ENCODE results near the gene TRIL.

- TF ChIP-seq POLR2A (IDR thresholded peaks at IDR 0.05; ENCODE audit: extremely low read depth, insufficient read length), result no peak
- no peak for TF ChIP-seq MAX (IDR thresholded peaks at IDR 0.05; ENCODE audit: low read depth, low read length)
- no peak for TF ChIP-seq CTCF (IDR thresholded peaks at IDR 0.05; ENCODE audit: low read depth, low read length)
- no peak for TF ChIP-seq MYC (IDR thresholded peaks at IDR 0.05; ENCODE audit: low read depth, low read length)
Measured at GRCh38 chr7:28939844-28940544, 18.1 kb downstream of the TRIL start.

Measured in NB4 (cell line).